Stimulated activated CD8-positive, alpha-beta memory T cell treated with anti-CD3 and anti-CD28 coated beads, Interleukin-12 subunit alpha, Interleukin-12 subunit beta, amount 100 ng/mL, for 24 hours (primary cell): Measurements from ENCODE around the gene OR2AT4.
A peak's percentile ranks its signal among the peaks of the same experiment; 100 is the strongest.
"Not testable (repeated sequence)": the region's sequence is repeated elsewhere in the genome, so short reads cannot be mapped to it uniquely, and the experiment has no call there.

Source experiments
- DNase-seq: peaks from one replicate; pipeline ENCODE4 v3.0.0-alpha.2; 2020; ENCODE audit errors: extremely low read depth

Gene OR2AT4

GRCh38 chr11:75096456-75097172 is at the start of gene OR2AT4:
Gene OR2AT4, minus strand, starts transcription at chr11:75096876.
- no peak for DNase-seq

- DNase-seq, result no peak
Observed at GRCh38 chr11:75145972-75146519, 49.4 kb upstream of the OR2AT4 start.

GRCh38 chr11:75145196-75145971 is 48.7 kb upstream of the OR2AT4 start:
- no peak for DNase-seq

- DNase-seq, result no peak
Observed at GRCh38 chr11:75144716-75145014, 48.0 kb upstream of the OR2AT4 start.

GRCh38 chr11:75143420-75143731 is 46.7 kb upstream of the OR2AT4 start:
- no peak for DNase-seq

- peak; percentile 49 for DNase-seq
Observed at GRCh38 chr11:75142714-75143419, 46.2 kb upstream of the OR2AT4 start.

- no peak for DNase-seq
Observed at GRCh38 chr11:75141166-75141565, 44.5 kb upstream of the OR2AT4 start.

- DNase-seq, result peak; percentile 42
Observed at GRCh38 chr11:75140269-75141138, 43.8 kb upstream of the OR2AT4 start.

- DNase-seq, result no peak
Observed at GRCh38 chr11:75135651-75136050, 39.0 kb upstream of the OR2AT4 start.

- DNase-seq, result no peak
Observed at GRCh38 chr11:75135021-75135650, 38.5 kb upstream of the OR2AT4 start.

- DNase-seq, result no peak
Observed at GRCh38 chr11:75133976-75134375, 37.3 kb upstream of the OR2AT4 start.

GRCh38 chr11:75132080-75132479 is 35.4 kb upstream of the OR2AT4 start:
- no peak for DNase-seq

GRCh38 chr11:75126564-75126963 is 29.9 kb upstream of the OR2AT4 start:
- DNase-seq, result no peak

- no peak for DNase-seq
Observed at GRCh38 chr11:75118577-75118976, 21.9 kb upstream of the OR2AT4 start.

- DNase-seq, result no peak
Observed at GRCh38 chr11:75114465-75114864, 17.8 kb upstream of the OR2AT4 start.

- DNase-seq, result no peak
Observed at GRCh38 chr11:75113030-75113429, 16.4 kb upstream of the OR2AT4 start.

GRCh38 chr11:75112200-75112599 is 15.5 kb upstream of the OR2AT4 start:
- DNase-seq, result no peak

- DNase-seq, result no peak
Observed at GRCh38 chr11:75107187-75107586, 10.5 kb upstream of the OR2AT4 start.

- not testable (repeated sequence) for DNase-seq
Observed at GRCh38 chr11:75105967-75106681, 9.4 kb upstream of the OR2AT4 start.

- DNase-seq, result no peak
Observed at GRCh38 chr11:75105462-75105925, 8.8 kb upstream of the OR2AT4 start.
